GM12891 (cell line): ENCODE results near the gene DDX39A.

Experiments
- PAX5 ChIP-seq: IDR thresholded peaks from 2 replicates; pipeline ENCODE4 v1.6.1; 2011; ENCODE audit warnings: low read length, moderate library complexity, mild to moderate bottlenecking; ENCODE audit not compliant: insufficient read depth, severe bottlenecking
- POLR2A ChIP-seq: IDR thresholded peaks from 2 replicates; pipeline ENCODE4 v1.6.1; 2011; ENCODE audit warnings: low read depth, low read length, control low read depth
- POLR2AphosphoS5 ChIP-seq: IDR thresholded peaks from 2 replicates; pipeline ENCODE4 v1.6.1; 2011; ENCODE audit warnings: low read depth, low read length, control low read depth
- POU2F2 ChIP-seq: IDR thresholded peaks from 2 replicates; pipeline ENCODE4 v1.6.1; 2011; ENCODE audit warnings: low read depth, mild to moderate bottlenecking, control low read depth, low read length, moderate library complexity
- SPI1 ChIP-seq: IDR thresholded peaks from 2 replicates; pipeline ENCODE4 v1.6.1; 2011; ENCODE audit warnings: low read depth, low read length, control low read depth
- TAF1 ChIP-seq: IDR thresholded peaks from 2 replicates; pipeline ENCODE4 v1.6.1; 2011; ENCODE audit warnings: low read depth, low read length, control low read depth

GRCh38 chr19:14400951-14401431, 18.1 kb downstream of the DDX39A start:
- no peak for TF ChIP-seq POLR2A
- no peak for TF ChIP-seq TAF1
- no peak for TF ChIP-seq POLR2AphosphoS5
- TF ChIP-seq SPI1 = no peak
- no peak for TF ChIP-seq POU2F2
- no peak for TF ChIP-seq PAX5
